Uterus (tissue), 2 donors: Measurements from ENCODE around the gene LRP1.

Experiments used
- POLR2A ChIP-seq, 2 donors: fragments of 450-650 bp; IDR thresholded peaks; one replicate each; pipeline ENCODE4 v1.6.1; 2016; ENCODE audit warnings: antibody characterized with exemption in 2 of 2, mild to moderate bottlenecking in 1 of 2, moderate library complexity in 1 of 2
- TF ChIP-seq, protein P1 (sequence below), 4 experiments: fragments of 200-600 bp in 2 of 4; fragments of 450-650 bp in 2 of 4; sonication (generic) in 2 of 4; IDR thresholded peaks; one replicate each; pipeline ENCODE4 v1.5.1; 2016 to 2019; ENCODE audit warnings: antibody characterized with exemption in 4 of 4, mild to moderate bottlenecking in 2 of 4, moderate library complexity in 1 of 4

DNA sequence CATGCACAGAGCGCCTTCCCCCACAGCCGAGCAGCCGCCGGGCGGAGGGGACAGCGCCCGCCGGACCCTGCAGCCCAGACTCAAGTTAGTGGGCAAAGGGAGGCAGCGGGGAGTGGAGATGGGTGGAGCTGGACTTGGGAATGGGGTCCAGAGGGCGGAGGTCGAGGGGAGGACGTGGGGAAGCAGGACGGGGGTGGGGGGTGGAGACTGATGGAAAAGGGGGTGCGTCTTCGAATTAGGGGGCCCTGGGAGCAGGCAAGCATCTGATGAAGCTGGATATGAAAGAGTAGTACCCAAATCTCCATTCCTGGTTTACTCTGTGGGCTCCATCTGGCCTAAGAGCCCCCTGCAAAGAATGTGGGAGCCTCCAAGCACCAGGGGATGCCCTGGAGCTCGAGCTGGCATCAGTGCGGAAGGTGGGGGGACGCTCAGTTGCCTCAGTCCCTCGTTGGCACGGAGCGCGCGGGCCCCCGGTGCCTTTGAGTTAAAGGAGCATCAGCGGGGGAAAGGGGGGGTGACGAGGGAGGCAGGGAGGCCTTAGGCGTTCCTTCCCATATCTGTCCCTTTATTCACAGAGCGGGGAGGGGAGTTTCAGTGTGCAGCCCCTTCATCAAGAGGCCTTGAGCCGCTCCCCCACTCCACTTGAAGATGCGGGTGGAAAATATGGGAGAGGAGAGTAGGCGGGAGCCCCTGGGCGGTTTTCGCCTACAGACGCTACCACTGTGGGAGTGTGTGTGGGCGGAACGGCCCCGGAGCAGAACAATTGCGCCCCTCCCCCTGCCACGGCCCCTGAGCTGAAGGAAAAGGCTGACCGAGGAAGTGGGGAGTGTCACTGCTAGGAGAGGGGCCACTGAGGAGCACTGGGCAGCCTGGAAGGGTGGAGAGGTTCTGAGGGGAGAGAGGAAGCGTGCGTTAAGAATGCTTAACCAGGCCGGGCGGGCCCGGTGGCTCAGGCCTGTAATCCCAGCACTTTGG, 38.7 kb upstream of the LRP1 start:
- TF ChIP-seq, protein P1, sequence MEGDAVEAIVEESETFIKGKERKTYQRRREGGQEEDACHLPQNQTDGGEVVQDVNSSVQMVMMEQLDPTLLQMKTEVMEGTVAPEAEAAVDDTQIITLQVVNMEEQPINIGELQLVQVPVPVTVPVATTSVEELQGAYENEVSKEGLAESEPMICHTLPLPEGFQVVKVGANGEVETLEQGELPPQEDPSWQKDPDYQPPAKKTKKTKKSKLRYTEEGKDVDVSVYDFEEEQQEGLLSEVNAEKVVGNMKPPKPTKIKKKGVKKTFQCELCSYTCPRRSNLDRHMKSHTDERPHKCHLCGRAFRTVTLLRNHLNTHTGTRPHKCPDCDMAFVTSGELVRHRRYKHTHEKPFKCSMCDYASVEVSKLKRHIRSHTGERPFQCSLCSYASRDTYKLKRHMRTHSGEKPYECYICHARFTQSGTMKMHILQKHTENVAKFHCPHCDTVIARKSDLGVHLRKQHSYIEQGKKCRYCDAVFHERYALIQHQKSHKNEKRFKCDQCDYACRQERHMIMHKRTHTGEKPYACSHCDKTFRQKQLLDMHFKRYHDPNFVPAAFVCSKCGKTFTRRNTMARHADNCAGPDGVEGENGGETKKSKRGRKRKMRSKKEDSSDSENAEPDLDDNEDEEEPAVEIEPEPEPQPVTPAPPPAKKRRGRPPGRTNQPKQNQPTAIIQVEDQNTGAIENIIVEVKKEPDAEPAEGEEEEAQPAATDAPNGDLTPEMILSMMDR (IDR thresholded peaks at IDR 0.05): no peak
- peak; percentile 33 to 47 for TF ChIP-seq POLR2A (IDR thresholded peaks at IDR 0.05)
